Stimulated activated CD8-positive, alpha-beta memory T cell treated with anti-CD3 and anti-CD28 coated beads, Interleukin-12 subunit alpha, Interleukin-12 subunit beta, amount 100 ng/mL, for 24 hours (primary cell): ENCODE results near the gene CPN2.

Source experiments
- DNase-seq: peaks from one replicate; pipeline ENCODE4 v3.0.0-alpha.2; 2020; ENCODE audit errors: extremely low read depth

The CPN2 gene

DNA sequence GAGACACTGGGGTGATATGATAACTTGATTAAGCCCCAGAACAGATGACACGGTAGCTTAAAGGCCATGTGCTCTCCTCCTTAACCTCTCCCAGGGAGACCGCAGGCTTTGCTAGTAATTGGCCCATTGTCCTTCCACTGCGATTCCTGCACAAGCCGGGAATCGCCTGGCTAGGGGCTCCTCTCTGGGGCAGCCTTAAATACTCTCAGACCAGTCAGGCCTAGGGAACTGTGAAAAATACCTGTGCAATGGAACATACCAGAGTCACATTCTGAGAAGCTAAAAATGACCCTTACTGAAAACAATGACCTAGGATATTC is 56.3 kb downstream of the CPN2 start:
- DNase-seq = no peak

DNA sequence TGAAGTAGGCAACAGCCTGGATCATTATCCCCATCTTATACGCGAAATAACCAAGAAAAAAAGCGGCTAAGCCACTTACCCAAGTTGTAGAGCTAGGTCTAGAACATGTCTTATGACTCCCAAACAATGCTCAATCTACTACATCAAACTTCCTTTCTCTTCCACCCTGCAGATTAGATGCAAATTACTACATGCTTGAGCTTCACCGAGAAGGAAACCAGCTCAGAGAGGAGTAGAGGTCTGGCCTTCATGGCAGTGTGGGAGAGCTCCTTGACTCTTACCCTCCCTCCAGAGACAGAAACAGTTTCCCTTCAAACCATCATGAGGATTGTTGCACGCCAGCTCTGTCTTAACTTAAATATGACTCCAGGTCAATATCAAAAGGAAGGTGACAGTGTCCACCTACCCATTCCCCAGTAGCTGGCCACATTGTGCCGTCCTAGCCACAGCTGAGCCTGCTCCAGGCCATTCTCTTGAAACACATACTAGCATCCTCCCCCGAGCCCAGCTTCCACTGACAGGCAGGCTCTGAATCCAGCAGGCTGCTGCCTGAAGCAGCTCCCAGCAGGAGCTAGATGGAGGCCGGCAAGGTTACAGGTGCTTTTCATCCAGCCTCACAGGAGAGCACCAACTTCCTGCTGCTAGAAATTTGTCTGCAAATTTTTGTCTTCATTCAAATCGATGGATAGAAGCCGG is 56.8 kb downstream of the CPN2 start:
- no peak for DNase-seq

DNA sequence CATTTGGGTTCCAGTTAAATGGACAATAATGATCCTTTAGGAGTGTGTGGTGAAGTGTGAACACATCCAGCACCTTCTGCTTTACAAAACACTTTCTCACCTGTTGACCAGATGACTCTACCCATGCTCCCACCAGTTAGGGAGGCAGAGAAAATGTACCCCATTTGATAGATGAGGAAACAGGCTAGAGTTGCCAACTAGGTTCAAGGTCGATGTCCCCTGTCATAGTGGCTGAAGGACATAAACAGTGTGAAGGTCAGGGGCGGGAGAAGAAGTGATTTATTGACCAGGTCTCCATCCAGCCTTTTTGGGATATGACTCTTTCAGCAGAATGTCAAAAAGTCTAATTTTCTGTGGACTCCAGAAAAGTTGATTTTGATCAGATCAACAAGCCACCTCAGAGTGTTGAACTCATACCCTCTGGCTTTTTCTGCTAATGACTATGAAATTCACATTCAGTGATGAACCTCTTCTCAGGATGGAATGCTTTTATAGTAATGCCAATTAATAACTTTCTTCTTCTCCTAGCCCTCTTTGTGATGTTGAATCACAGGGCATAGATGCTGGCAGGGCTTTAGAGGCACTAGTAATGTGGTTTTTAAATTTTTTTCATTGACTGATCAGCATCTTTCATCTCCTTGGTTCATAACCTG is 57.5 kb downstream of the CPN2 start:
- DNase-seq = no peak

DNA sequence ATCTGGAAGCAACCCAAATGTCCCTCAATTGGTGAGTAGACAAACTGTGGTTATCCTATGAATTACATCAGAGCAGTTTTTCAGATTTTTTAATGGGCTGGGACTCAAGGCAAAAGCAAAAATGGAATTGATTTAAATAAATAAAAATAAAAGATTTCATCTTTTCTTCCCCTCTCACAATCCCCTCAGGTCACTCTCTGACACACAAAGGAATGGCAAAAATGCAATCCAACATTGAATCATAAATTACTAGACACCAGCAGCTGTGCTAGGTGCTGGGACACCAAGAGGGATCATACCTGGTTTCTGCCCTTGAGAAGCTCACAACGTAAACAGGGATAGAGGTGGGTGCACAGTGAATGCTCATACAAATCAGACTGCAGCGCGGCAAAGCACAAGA is 58.8 kb downstream of the CPN2 start:
- no peak for DNase-seq
